PC-3 (cell line): ENCODE results near the gene IL21R. TPM values are rescaled to one million over a fixed set of nuclear protein-coding genes. Genes with fewer than 3 reads are reported as not detected.

Source experiments
- ATAC-seq: fragments of 200-7000 bp; cut with Tn5 transposase; 2 replicates; pipeline ENCODE4 v1.9.1; 2020; ENCODE audit warnings: mild to moderate bottlenecking, moderate library complexity
- BruUV-seq: library from RNA; stranded (reverse); fragments of 400-500 nt; replicated peaks from 2 replicates; lab custom pipeline; 2021; lab: Mats Ljungman, UMichigan
- CTCF ChIA-PET: fragments of 300-600 bp; sonication (Branson Sonifier 250); formaldehyde crosslinking; loops from one replicate; lab custom pipeline; 2022; ENCODE audit warnings: antibody characterized with exemption; lab: Charles Lee
- POLR2A ChIA-PET: fragments of 300-600 bp; sonication (Branson Sonifier 250); formaldehyde crosslinking; loops from one replicate; lab custom pipeline; 2022; ENCODE audit warnings: antibody characterized with exemption; ENCODE audit not compliant: unreplicated experiment; lab: Charles Lee
- DNase-seq: peaks from one replicate; pipeline ENCODE4 v3.0.0-alpha.2; 2015
- H2AFZ ChIP-seq: fragments of 300-600 bp; sonication (generic); 2 replicates; pipeline ENCODE4 v1.6.0; 2016; ENCODE audit warnings: antibody characterized with exemption, low read length
- H3F3A ChIP-seq: fragments of 300-600 bp; sonication (generic); one replicate; pipeline ENCODE4 v1.6.0; 2017; ENCODE audit warnings: antibody characterized with exemption, low read length, control low read depth, mild to moderate bottlenecking; ENCODE audit not compliant: unreplicated experiment
- H3K27ac ChIP-seq: fragments of 300-600 bp; sonication (generic); 2 replicates; pipeline ENCODE4 v1.5.1; 2016; ENCODE audit warnings: mild to moderate bottlenecking, low read length
- H3K27me3 ChIP-seq: fragments of 300-600 bp; sonication (generic); 2 replicates; pipeline ENCODE4 v1.6.1; 2016; ENCODE audit warnings: low read length, mixed read lengths
- H3K36me3 ChIP-seq: fragments of 300-600 bp; sonication (generic); 2 replicates; pipeline ENCODE4 v1.6.1; 2016; ENCODE audit warnings: low read depth, mixed run types, low read length, mixed read lengths
- H3K4me1 ChIP-seq: fragments of 300-600 bp; sonication (generic); 2 replicates; pipeline ENCODE4 v1.5.1; 2016; ENCODE audit warnings: low read length; ENCODE audit not compliant: insufficient read depth
- H3K4me2 ChIP-seq: fragments of 300-600 bp; sonication (generic); 2 replicates; pipeline ENCODE4 v1.6.0; 2016; ENCODE audit warnings: low read length
- H3K4me3 ChIP-seq: fragments of 300-600 bp; sonication (generic); 2 replicates; pipeline ENCODE4 v1.5.1; 2016; ENCODE audit warnings: mild to moderate bottlenecking, low read length, mixed read lengths
- H3K79me2 ChIP-seq: fragments of 300-600 bp; sonication (generic); 2 replicates; pipeline ENCODE4 v1.6.1; 2017; ENCODE audit warnings: low read length, mixed read lengths
- H3K9ac ChIP-seq: fragments of 300-600 bp; sonication (generic); 2 replicates; pipeline ENCODE4 v1.6.0; 2016; ENCODE audit warnings: mild to moderate bottlenecking, low read length
- H3K9me2 ChIP-seq: fragments of 300-600 bp; sonication (generic); replicated peaks from 2 replicates; pipeline ENCODE4 v1.6.1; 2016; ENCODE audit warnings: mixed run types, low read length, mixed read lengths
- H3K9me3 ChIP-seq: fragments of 300-600 bp; sonication (generic); 2 replicates; pipeline ENCODE4 v1.6.1; 2016; ENCODE audit warnings: low read length, mixed read lengths
- H4K20me1 ChIP-seq: fragments of 300-600 bp; sonication (generic); 2 replicates; pipeline ENCODE4 v1.6.1; 2016; ENCODE audit warnings: low read length, mixed read lengths
- CTCF ChIP-seq: fragments of 300-600 bp; sonication (generic); conservative IDR thresholded peaks from 2 replicates; pipeline ENCODE4 v1.5.1; 2017; ENCODE audit warnings: antibody characterized with exemption, low read depth, mild to moderate bottlenecking, low read length
- EZH2 ChIP-seq: fragments of 300-600 bp; sonication (generic); IDR thresholded peaks from one replicate; pipeline ENCODE4 v1.6.1; 2017; ENCODE audit warnings: antibody characterized with exemption, mild to moderate bottlenecking, low read length; ENCODE audit not compliant: unreplicated experiment
- EZH2phosphoT487 ChIP-seq: fragments of 300-600 bp; sonication (generic); IDR thresholded peaks from 2 replicates; pipeline ENCODE4 v1.6.1; 2018; ENCODE audit warnings: mild to moderate bottlenecking, antibody characterized with exemption, low read length, borderline replicate concordance
- intact Hi-C: fragments of 100-400 bp; cut with micrococcal nuclease; formaldehyde crosslinking; loops from 2 replicates; pipeline ENCODE4 v1.9.0; 2023
- total RNA-seq: library from RNA; depleted of rRNA; stranded (reverse); fragments of >200 nt; gene quantifications from 2 replicates; pipeline ENCODE4 v1.2.3, GENCODE V29; 2014

Gene IL21R
- total RNA-seq, 1 experiment from 2014 or later, result 0.55 TPM

- Histone ChIP-seq H4K20me1 (no peaks in the 10 kb centered on the region), H3K4me3 (no peak overlapping the region), H3K27me3 (no peaks in the 10 kb centered on the region), H3K36me3 (peaks cover 22% of the 10 kb centered on the region), H3K9ac (no peak overlapping the region), H2AFZ (no peak overlapping the region), H3K9me2 (no peaks in the 10 kb centered on the region), H3K4me1 (peaks cover 2% of the 10 kb centered on the region; the same call in 1 of the 2 replicates), H3K79me2 (no peaks in the 10 kb centered on the region), H3K9me3 (no peaks in the 10 kb centered on the region), H3K27ac (no peak overlapping the region), H3K4me2 (no peak overlapping the region), H3F3A (no peaks in the 10 kb centered on the region)
- DNase-seq, result no peak
- CTCF ChIA-PET, result no interaction called here
- TF ChIP-seq CTCF (no peak), EZH2 (no peak), EZH2phosphoT487 (no peak)
- POLR2A ChIA-PET, result no interaction called here
- BruUV-seq, result no TSS peak
- intact Hi-C loops, result no loop called here
- no peak for ATAC-seq
Measured at GRCh38 chr16:27470567-27471431, 68.8 kb downstream of the IL21R start.

GRCh38 chr16:27471661-27472060 lies 69.7 kb downstream of the IL21R start:
- BruUV-seq, result no TSS peak
- Histone ChIP-seq H3K79me2 (no peaks in the 10 kb centered on the region), H2AFZ (no peak overlapping the region), H3K9me2 (no peaks in the 10 kb centered on the region), H3K36me3 (peaks cover 22% of the 10 kb centered on the region), H3K27ac (no peak overlapping the region), H4K20me1 (no peaks in the 10 kb centered on the region), H3K4me1 (peaks cover 3% of the 10 kb centered on the region; the same call in 1 of the 2 replicates), H3K9me3 (no peaks in the 10 kb centered on the region), H3F3A (no peaks in the 10 kb centered on the region), H3K27me3 (no peaks in the 10 kb centered on the region), H3K9ac (no peak overlapping the region), H3K4me3 (no peak overlapping the region), H3K4me2 (no peak overlapping the region)
- intact Hi-C loops, result no loop called here
- ATAC-seq (no peak), DNase-seq (no peak)
- no peak for TF ChIP-seq EZH2phosphoT487
- no peak for TF ChIP-seq EZH2
- TF ChIP-seq CTCF, result no peak
- CTCF ChIA-PET, result no interaction called here
- POLR2A ChIA-PET, result no interaction called here
